ENCODE results near the gene INPP5F.

DNA sequence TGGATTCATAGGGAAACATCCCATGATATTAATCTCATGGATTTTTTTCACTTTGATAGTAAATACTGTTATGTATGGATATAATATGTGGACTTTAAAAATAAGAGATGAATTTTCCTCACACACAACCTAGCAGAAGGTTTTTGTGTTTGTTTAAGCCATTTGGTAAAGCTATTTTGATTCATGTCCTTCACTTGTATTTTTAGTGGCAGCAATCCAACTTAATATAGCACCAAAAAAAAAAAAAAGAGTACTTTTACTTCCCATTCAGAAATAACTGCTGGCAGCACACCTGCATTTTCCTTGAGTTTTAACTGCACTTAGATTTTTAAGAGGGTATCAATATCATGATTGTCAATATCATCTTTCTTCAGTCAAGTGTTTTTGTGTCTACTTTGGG, 86.8 kb downstream of the INPP5F start:
- TF ChIP-seq, protein P1, sequence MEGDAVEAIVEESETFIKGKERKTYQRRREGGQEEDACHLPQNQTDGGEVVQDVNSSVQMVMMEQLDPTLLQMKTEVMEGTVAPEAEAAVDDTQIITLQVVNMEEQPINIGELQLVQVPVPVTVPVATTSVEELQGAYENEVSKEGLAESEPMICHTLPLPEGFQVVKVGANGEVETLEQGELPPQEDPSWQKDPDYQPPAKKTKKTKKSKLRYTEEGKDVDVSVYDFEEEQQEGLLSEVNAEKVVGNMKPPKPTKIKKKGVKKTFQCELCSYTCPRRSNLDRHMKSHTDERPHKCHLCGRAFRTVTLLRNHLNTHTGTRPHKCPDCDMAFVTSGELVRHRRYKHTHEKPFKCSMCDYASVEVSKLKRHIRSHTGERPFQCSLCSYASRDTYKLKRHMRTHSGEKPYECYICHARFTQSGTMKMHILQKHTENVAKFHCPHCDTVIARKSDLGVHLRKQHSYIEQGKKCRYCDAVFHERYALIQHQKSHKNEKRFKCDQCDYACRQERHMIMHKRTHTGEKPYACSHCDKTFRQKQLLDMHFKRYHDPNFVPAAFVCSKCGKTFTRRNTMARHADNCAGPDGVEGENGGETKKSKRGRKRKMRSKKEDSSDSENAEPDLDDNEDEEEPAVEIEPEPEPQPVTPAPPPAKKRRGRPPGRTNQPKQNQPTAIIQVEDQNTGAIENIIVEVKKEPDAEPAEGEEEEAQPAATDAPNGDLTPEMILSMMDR (IDR thresholded peaks at IDR 0.05), result no peak
- TF ChIP-seq POLR2A (IDR thresholded peaks at IDR 0.05), result no peak
